ENCODE results near the gene MSI2.

MSI2 gene

GRCh38 chr17:57589151-57590034 lies 333.1 kb downstream of the MSI2 start:
- Histone ChIP-seq H3K79me2 (ENCODE audit: control insufficient read depth, insufficient read depth, low read length, poor library complexity) (no peaks in the 10 kb centered on the region), H3K79me1 (ENCODE audit: low read length) (peaks cover 17% of the 10 kb centered on the region), H3K36me3 (ENCODE audit: control insufficient read depth in 1 of 2, insufficient read depth in 2 of 2, low read length in 2 of 2) (peaks cover 0 to 2% of the 10 kb centered on the region in 2 experiments), H3K9me3 (ENCODE audit: insufficient read depth, low read depth, low read length) (peaks cover 2% of the 10 kb centered on the region), H2BK120ac (ENCODE audit: insufficient read depth, low read length, poor library complexity) (no peak overlapping the region), H4K91ac (ENCODE audit: low read depth, low read length) (peak overlapping the region; percentile 71), H3K27ac (ENCODE audit: low read depth, low read length) (peak overlapping the region; percentile 87), H3K27me3 (ENCODE audit: insufficient read depth, low read length) (no peaks in the 10 kb centered on the region), H3K4ac (ENCODE audit: low read depth, low read length) (peak overlapping the region; percentile 39), H3K14ac (ENCODE audit: low read length) (peak overlapping the region; percentile 68), H3K23ac (ENCODE audit: low read length) (no peak overlapping the region), H3K4me2 (ENCODE audit: low read length) (no peak overlapping the region), H2AFZ (ENCODE audit: insufficient read depth, low read length, poor library complexity) (peak overlapping the region; percentile 3), H3K18ac (ENCODE audit: low read length) (peak overlapping the region; percentile 69), H2BK12ac (ENCODE audit: low read length) (peak overlapping the region; percentile 51), H4K12ac (ENCODE audit: low read depth, low read length) (no peak overlapping the region), H3K9ac (ENCODE audit: low read length) (no peak overlapping the region), H2AK5ac (ENCODE audit: low read length) (peak overlapping the region; percentile 26), H3K4me1 (ENCODE audit: control insufficient read depth in 1 of 2, insufficient read depth in 2 of 2, low read length in 2 of 2) (peaks cover 13 to 21% of the 10 kb centered on the region in 2 experiments), H3K4me3 (ENCODE audit: low read depth, low read length) (no peak overlapping the region), H4K8ac (ENCODE audit: low read depth, low read length) (peak overlapping the region; percentile 49), H2BK5ac (ENCODE audit: low read depth, low read length, poor library complexity) (no peak overlapping the region)
- DNase-seq, result no peak
- no CpG with 5 or more reads among the region's 15 CpGs for WGBS (ENCODE audit: extremely low coverage, insufficient coverage, insufficient read length)

GRCh38 chr17:57593739-57594462 lies 337.6 kb downstream of the MSI2 start:
- no peak for DNase-seq
- Histone ChIP-seq H3K14ac (ENCODE audit: low read length) (no peak overlapping the region), H2BK5ac (ENCODE audit: low read depth, low read length, poor library complexity) (no peak overlapping the region), H3K9me3 (ENCODE audit: insufficient read depth, low read depth, low read length) (peaks cover 2% of the 10 kb centered on the region), H2BK120ac (ENCODE audit: insufficient read depth, low read length, poor library complexity) (no peak overlapping the region), H3K27ac (ENCODE audit: low read depth, low read length) (no peak overlapping the region), H3K36me3 (ENCODE audit: control insufficient read depth in 1 of 2, insufficient read depth in 2 of 2, low read length in 2 of 2) (peaks cover 0 to 4% of the 10 kb centered on the region in 2 experiments), H3K4me3 (ENCODE audit: low read depth, low read length) (no peak overlapping the region), H3K23ac (ENCODE audit: low read length) (no peak overlapping the region), H3K4me1 (ENCODE audit: control insufficient read depth in 1 of 2, insufficient read depth in 2 of 2, low read length in 2 of 2) (peaks cover 7 to 10% of the 10 kb centered on the region in 2 experiments), H3K4me2 (ENCODE audit: low read length) (no peak overlapping the region), H3K9ac (ENCODE audit: low read length) (no peak overlapping the region), H3K79me1 (ENCODE audit: low read length) (peaks cover 7% of the 10 kb centered on the region), H3K18ac (ENCODE audit: low read length) (peak overlapping the region; percentile 1), H3K79me2 (ENCODE audit: control insufficient read depth, insufficient read depth, low read length, poor library complexity) (no peaks in the 10 kb centered on the region), H2AFZ (ENCODE audit: insufficient read depth, low read length, poor library complexity) (no peak overlapping the region), H2BK12ac (ENCODE audit: low read length) (no peak overlapping the region), H4K12ac (ENCODE audit: low read depth, low read length) (no peak overlapping the region), H3K27me3 (ENCODE audit: insufficient read depth, low read length) (no peaks in the 10 kb centered on the region), H4K91ac (ENCODE audit: low read depth, low read length) (no peak overlapping the region), H3K4ac (ENCODE audit: low read depth, low read length) (no peak overlapping the region), H4K8ac (ENCODE audit: low read depth, low read length) (no peak overlapping the region), H2AK5ac (ENCODE audit: low read length) (no peak overlapping the region)
- WGBS (ENCODE audit: extremely low coverage, insufficient coverage, insufficient read length), result no CpG with 5 or more reads among the region's 14 CpGs

- WGBS (ENCODE audit: extremely low coverage, insufficient coverage, insufficient read length), result no CpG with 5 or more reads among the region's 5 CpGs
- Histone ChIP-seq H4K91ac (ENCODE audit: low read depth, low read length) (no peak overlapping the region), H2AK5ac (ENCODE audit: low read length) (no peak overlapping the region), H3K9ac (ENCODE audit: low read length) (no peak overlapping the region), H3K14ac (ENCODE audit: low read length) (peak overlapping the region; percentile 8), H2AFZ (ENCODE audit: insufficient read depth, low read length, poor library complexity) (no peak overlapping the region), H3K79me1 (ENCODE audit: low read length) (peaks cover 3% of the 10 kb centered on the region), H2BK120ac (ENCODE audit: insufficient read depth, low read length, poor library complexity) (no peak overlapping the region), H3K4me3 (ENCODE audit: low read depth, low read length) (no peak overlapping the region), H3K9me3 (ENCODE audit: insufficient read depth, low read depth, low read length) (no peaks in the 10 kb centered on the region), H3K27ac (ENCODE audit: low read depth, low read length) (no peak overlapping the region), H2BK5ac (ENCODE audit: low read depth, low read length, poor library complexity) (no peak overlapping the region), H3K4ac (ENCODE audit: low read depth, low read length) (no peak overlapping the region), H3K23ac (ENCODE audit: low read length) (no peak overlapping the region), H3K4me2 (ENCODE audit: low read length) (no peak overlapping the region), H3K4me1 (ENCODE audit: control insufficient read depth in 1 of 2, insufficient read depth in 2 of 2, low read length in 2 of 2) (peaks cover 3% of the 10 kb centered on the region in 2 experiments), H3K18ac (ENCODE audit: low read length) (no peak overlapping the region), H2BK12ac (ENCODE audit: low read length) (no peak overlapping the region), H4K12ac (ENCODE audit: low read depth, low read length) (no peak overlapping the region), H3K27me3 (ENCODE audit: insufficient read depth, low read length) (no peaks in the 10 kb centered on the region), H4K8ac (ENCODE audit: low read depth, low read length) (no peak overlapping the region), H3K36me3 (ENCODE audit: control insufficient read depth in 1 of 2, insufficient read depth in 2 of 2, low read length in 2 of 2) (peaks cover 0 to 2% of the 10 kb centered on the region in 2 experiments), H3K79me2 (ENCODE audit: control insufficient read depth, insufficient read depth, low read length, poor library complexity) (no peaks in the 10 kb centered on the region)
- no peak for DNase-seq
Observed at GRCh38 chr17:57594767-57595166, 338.4 kb downstream of the MSI2 start.

GRCh38 chr17:57595426-57595825 lies 339.1 kb downstream of the MSI2 start:
- DNase-seq, result no peak
- no peak overlapping the region for H3K23ac ChIP-seq (ENCODE audit: low read length)
- H3K9me3 ChIP-seq (ENCODE audit: insufficient read depth, low read depth, low read length), result no peaks in the 10 kb centered on the region
- H3K27ac ChIP-seq (ENCODE audit: low read depth, low read length), result no peak overlapping the region
- H3K27me3 ChIP-seq (ENCODE audit: insufficient read depth, low read length), result no peaks in the 10 kb centered on the region
- no peak overlapping the region for H2AFZ ChIP-seq (ENCODE audit: insufficient read depth, low read length, poor library complexity)
- H4K12ac ChIP-seq (ENCODE audit: low read depth, low read length), result no peak overlapping the region
- no peak overlapping the region for H2BK120ac ChIP-seq (ENCODE audit: insufficient read depth, low read length, poor library complexity)
- no CpG with 5 or more reads among the region's 4 CpGs for WGBS (ENCODE audit: extremely low coverage, insufficient coverage, insufficient read length)
- no peak overlapping the region for H3K18ac ChIP-seq (ENCODE audit: low read length)
- no peak overlapping the region for H3K4me2 ChIP-seq (ENCODE audit: low read length)
- H2BK5ac ChIP-seq (ENCODE audit: low read depth, low read length, poor library complexity), result no peak overlapping the region
- H4K91ac ChIP-seq (ENCODE audit: low read depth, low read length), result no peak overlapping the region
- H3K9ac ChIP-seq (ENCODE audit: low read length), result no peak overlapping the region
- no peak overlapping the region for H2AK5ac ChIP-seq (ENCODE audit: low read length)
- H3K79me2 ChIP-seq (ENCODE audit: control insufficient read depth, insufficient read depth, low read length, poor library complexity), result no peaks in the 10 kb centered on the region
- H3K4me3 ChIP-seq (ENCODE audit: low read depth, low read length), result no peak overlapping the region
- H3K36me3 ChIP-seq (ENCODE audit: control insufficient read depth in 1 of 2, insufficient read depth in 2 of 2, low read length in 2 of 2), result peaks cover 0 to 2% of the 10 kb centered on the region in 2 experiments
- H2BK12ac ChIP-seq (ENCODE audit: low read length), result no peak overlapping the region
- no peak overlapping the region for H4K8ac ChIP-seq (ENCODE audit: low read depth, low read length)
- H3K14ac ChIP-seq (ENCODE audit: low read length), result no peak overlapping the region
- peaks cover 3% of the 10 kb centered on the region in 2 experiments for H3K4me1 ChIP-seq (ENCODE audit: control insufficient read depth in 1 of 2, insufficient read depth in 2 of 2, low read length in 2 of 2)
- no peak overlapping the region for H3K4ac ChIP-seq (ENCODE audit: low read depth, low read length)
- peaks cover 3% of the 10 kb centered on the region for H3K79me1 ChIP-seq (ENCODE audit: low read length)
